Measurements from ENCODE around the gene MLH3. TPM values are rescaled to one million over a fixed set of nuclear protein-coding genes. Genes with fewer than 3 reads are reported as not detected.

Gene MLH3
- total RNA-seq, 4 donors from 2014 or later: 16.4 to 83.4 (median 50.1) TPM

DNA sequence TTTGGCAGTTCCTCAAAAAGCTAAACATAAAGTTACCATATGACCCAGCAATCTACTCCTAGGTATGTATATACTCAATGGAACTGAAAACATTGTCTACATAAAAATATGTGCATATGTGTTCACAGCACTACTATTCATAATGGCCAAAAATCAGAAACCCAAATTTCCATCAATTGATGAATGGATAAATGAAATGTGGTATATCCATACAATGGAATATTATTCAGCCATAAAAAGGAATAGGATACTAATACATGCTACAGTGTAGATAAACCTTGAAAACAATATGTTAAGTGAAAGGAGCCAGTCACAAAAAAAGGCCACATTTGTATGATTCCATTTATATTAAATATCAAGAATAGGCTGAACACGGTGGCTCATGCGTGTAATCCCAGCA lies 9.2 kb upstream of the MLH3 start:
- no peak for DNase-seq
- Histone ChIP-seq H3K36me3 (no peaks in the 10 kb centered on the region), H3K4me3 (no peak overlapping the region), H3K27me3 (no peaks in the 10 kb centered on the region), H3K27ac (no peak overlapping the region), H3K4me1 (peaks cover 0 to 4% of the 10 kb centered on the region in 2 donors), H3K9me3 (no peaks in the 10 kb centered on the region)
- TF ChIP-seq, protein P1, sequence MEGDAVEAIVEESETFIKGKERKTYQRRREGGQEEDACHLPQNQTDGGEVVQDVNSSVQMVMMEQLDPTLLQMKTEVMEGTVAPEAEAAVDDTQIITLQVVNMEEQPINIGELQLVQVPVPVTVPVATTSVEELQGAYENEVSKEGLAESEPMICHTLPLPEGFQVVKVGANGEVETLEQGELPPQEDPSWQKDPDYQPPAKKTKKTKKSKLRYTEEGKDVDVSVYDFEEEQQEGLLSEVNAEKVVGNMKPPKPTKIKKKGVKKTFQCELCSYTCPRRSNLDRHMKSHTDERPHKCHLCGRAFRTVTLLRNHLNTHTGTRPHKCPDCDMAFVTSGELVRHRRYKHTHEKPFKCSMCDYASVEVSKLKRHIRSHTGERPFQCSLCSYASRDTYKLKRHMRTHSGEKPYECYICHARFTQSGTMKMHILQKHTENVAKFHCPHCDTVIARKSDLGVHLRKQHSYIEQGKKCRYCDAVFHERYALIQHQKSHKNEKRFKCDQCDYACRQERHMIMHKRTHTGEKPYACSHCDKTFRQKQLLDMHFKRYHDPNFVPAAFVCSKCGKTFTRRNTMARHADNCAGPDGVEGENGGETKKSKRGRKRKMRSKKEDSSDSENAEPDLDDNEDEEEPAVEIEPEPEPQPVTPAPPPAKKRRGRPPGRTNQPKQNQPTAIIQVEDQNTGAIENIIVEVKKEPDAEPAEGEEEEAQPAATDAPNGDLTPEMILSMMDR (IDR thresholded peaks at IDR 0.05): no peak
- no peak for TF ChIP-seq POLR2A (IDR thresholded peaks at IDR 0.05)
- intact Hi-C loops (cut with DNase I; ENCODE audit: low total_unique reads): no loop called here

DNA sequence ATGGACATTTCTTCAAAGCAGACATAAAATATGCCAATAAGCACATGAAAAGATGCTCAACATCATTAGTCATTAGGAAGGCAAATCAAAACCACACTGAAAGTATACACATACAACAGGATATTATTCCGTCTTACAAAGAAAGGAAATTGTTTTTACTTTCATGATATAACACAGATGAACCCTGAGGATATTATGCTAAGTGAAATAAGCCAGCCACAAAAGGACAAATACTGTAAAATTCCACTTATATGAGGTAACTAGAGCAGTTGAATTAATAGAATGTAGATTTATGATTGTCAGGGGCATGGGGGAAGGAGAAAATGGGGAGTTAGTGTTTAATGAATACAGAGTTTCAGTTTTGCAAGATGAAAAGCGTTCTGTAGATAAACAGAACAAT lies 8.4 kb upstream of the MLH3 start:
- Histone ChIP-seq H3K36me3 (no peaks in the 10 kb centered on the region), H3K27ac (no peak overlapping the region), H3K9me3 (no peaks in the 10 kb centered on the region), H3K4me3 (no peak overlapping the region), H3K27me3 (no peaks in the 10 kb centered on the region), H3K4me1 (peaks cover 0 to 4% of the 10 kb centered on the region in 2 donors)
- no peak for DNase-seq
- intact Hi-C loops (cut with DNase I; ENCODE audit: low total_unique reads): no loop called here
- TF ChIP-seq, protein P1 (IDR thresholded peaks at IDR 0.05): no peak
- TF ChIP-seq POLR2A (IDR thresholded peaks at IDR 0.05): no peak

DNA sequence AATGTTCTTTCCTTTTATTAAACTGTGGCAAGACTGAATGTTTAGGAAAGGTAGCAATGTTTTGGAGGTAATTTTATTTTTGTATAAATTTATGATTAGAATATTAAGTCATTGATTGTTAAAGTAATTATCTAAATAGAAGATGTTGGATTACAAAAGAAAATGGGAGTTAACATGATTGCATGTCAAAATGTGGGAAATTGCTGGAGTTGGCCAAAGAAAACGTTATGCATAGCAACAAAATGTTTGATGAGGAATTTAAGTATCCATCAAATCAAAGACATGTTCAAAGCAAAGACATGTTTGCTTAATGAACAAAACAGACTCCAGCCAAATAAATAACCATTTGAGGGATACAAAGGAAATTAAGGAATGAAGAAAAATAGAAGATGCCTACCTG lies 3.2 kb upstream of the MLH3 start:
- Histone ChIP-seq H3K9me3 (no peaks in the 10 kb centered on the region), H3K27ac (no peak overlapping the region), H3K36me3 (no peaks in the 10 kb centered on the region), H3K4me3 (no peak overlapping the region), H3K27me3 (no peaks in the 10 kb centered on the region), H3K4me1 (no peaks in the 10 kb centered on the region)
- TF ChIP-seq, protein P1 (IDR thresholded peaks at IDR 0.05): no peak
- TF ChIP-seq POLR2A (IDR thresholded peaks at IDR 0.05): no peak
- no peak for DNase-seq
- intact Hi-C loops (cut with DNase I; ENCODE audit: low total_unique reads): no loop called here

DNA sequence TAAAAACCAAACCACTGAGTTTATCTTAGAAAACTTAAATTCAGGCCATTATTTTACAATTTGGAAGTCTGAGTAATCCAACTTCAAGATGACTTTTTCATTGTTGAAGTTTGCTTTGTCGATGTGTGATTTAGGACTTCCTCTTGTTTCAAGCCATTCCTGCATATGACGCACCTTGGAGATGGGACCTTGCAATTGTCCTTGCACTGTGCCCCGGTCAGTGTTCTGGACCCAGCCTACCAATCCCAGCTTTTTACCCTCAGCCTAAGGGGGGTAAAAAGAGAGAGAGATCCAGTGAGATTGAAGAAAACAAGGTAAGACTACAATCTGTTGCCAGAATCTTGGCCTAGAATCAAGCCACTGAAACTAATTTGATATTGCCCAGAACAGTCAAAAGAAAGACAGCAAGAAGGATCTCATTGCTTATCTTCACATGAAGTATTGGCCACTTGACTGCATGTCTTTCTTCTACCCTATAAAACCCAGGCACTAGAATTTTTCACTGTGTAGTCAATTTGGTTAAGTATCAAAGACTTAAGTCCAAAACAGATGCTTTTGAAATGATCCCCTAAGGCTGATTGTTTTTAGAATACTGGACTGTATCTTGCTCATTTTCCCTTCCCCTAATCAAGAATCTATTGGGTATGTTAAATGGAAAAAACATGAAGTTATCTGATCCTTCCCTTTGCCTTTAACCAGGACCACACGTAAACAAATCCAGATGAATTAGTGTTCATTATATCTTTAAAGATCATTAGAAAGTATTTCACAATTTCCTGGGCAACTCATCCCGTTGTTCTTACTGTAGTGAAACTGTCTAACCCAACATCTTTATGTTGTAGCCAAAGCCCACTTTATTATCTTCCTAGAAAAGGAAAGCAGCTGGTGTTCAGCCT lies 2.4 kb upstream of the MLH3 start:
- intact Hi-C loops (cut with DNase I; ENCODE audit: low total_unique reads): no loop called here
- no peaks in the 10 kb centered on the region for H3K27me3 ChIP-seq
- no peak overlapping the region for H3K4me3 ChIP-seq
- H3K36me3 ChIP-seq: no peaks in the 10 kb centered on the region
- H3K9me3 ChIP-seq: no peaks in the 10 kb centered on the region
- TF ChIP-seq POLR2A (IDR thresholded peaks at IDR 0.05): no peak
- TF ChIP-seq, protein P1 (IDR thresholded peaks at IDR 0.05): no peak
- H3K27ac ChIP-seq: peak overlapping the region in 1 of 2 donors; percentile 19
- H3K4me1 ChIP-seq: no peaks in the 10 kb centered on the region
- no peak for DNase-seq

DNA sequence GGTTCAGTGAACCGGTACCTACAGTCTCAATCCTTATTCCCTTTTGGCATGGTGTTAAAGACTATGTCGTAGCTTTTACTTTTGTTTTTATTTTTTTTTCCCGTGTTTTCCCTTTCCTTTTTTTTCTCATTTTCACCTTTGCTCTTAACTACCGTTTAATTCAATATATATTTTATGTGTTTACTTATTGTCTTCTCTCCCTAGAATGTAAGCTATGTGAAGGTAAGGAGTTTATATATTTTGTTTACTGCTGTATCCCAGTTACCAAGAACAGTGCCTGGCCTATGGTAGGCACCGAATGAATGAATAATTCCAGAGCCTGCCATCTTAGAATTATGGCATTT lies 261 bp upstream of the MLH3 start:
- H3K4me1 ChIP-seq: no peaks in the 10 kb centered on the region

More for the DNA sequence above, 261 bp upstream of the MLH3 start:
- no peaks in the 10 kb centered on the region for H3K9me3 ChIP-seq
- no peaks in the 10 kb centered on the region for H3K36me3 ChIP-seq
- intact Hi-C loops (cut with DNase I; ENCODE audit: low total_unique reads): no loop called here
- no peaks in the 10 kb centered on the region for H3K27me3 ChIP-seq
- H3K4me3 ChIP-seq: peak overlapping the region; percentile 47 to 77
- TF ChIP-seq, protein P1 (IDR thresholded peaks at IDR 0.05): no peak
- no peak for TF ChIP-seq POLR2A (IDR thresholded peaks at IDR 0.05)
- H3K27ac ChIP-seq: peak overlapping the region; percentile 85 to 86
- DNase-seq: no peak
